ENCODE data around the gene MCF2L. TPM values are rescaled to one million over a fixed set of nuclear protein-coding genes. Genes with fewer than 3 reads are reported as not detected.
A peak's percentile ranks its signal among the peaks of the same experiment; 100 is the strongest.

Gene MCF2L
- total and polyA plus RNA-seq, 4 donors: 21.0 to 78.7 (median 35.9) TPM

DNA sequence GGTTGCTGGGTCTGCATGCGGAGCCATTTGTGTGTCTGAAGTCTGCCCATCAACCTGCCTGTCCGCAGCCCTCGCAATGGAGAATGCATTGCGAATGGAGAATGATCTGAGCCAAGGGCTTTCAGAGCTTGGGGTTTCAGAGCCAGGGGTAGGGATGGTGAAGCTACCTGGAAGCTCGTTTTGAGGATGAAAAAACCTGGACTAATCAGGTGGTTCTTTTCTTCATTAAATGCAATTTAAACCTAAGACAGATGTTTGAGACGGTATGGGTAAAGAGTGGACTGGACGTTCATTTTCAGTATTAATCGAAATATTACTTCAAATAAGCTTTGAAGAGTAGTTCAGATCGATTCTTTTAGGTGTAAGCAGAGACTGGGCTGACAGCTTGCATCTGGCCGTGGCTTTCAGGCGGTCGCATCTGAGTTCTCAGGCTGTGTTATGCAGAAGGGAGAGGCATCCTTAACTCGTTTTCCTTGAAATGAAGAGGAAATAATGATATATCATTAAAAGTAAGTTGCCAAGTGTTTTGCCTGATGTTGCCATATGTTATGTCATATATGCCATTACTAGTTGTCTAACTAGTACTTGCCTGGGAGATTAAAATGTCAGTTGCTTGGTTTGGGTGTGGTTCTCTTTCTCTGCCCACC is 801 bp downstream of the MCF2L start:
- peak overlapping the region; percentile 66 to 76 for H3K27ac ChIP-seq (ENCODE audit: low read depth in 1 of 2, low read length in 1 of 2)
- peak overlapping the region; percentile 30 for H3K4me3 ChIP-seq
- TF ChIP-seq, protein P1, sequence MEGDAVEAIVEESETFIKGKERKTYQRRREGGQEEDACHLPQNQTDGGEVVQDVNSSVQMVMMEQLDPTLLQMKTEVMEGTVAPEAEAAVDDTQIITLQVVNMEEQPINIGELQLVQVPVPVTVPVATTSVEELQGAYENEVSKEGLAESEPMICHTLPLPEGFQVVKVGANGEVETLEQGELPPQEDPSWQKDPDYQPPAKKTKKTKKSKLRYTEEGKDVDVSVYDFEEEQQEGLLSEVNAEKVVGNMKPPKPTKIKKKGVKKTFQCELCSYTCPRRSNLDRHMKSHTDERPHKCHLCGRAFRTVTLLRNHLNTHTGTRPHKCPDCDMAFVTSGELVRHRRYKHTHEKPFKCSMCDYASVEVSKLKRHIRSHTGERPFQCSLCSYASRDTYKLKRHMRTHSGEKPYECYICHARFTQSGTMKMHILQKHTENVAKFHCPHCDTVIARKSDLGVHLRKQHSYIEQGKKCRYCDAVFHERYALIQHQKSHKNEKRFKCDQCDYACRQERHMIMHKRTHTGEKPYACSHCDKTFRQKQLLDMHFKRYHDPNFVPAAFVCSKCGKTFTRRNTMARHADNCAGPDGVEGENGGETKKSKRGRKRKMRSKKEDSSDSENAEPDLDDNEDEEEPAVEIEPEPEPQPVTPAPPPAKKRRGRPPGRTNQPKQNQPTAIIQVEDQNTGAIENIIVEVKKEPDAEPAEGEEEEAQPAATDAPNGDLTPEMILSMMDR (IDR thresholded peaks at IDR 0.05; ENCODE audit: control extremely low read depth, extremely low read depth): no peak
- peaks cover 0 to 9% (median 4%) of the 10 kb centered on the region in 3 donors for H3K27me3 ChIP-seq (ENCODE audit: control insufficient read depth in 3 of 3, insufficient read depth in 3 of 3, low read length in 2 of 3)
- H3K4me1 ChIP-seq (ENCODE audit: control insufficient read depth in 5 of 5, insufficient read depth in 5 of 5, low read length in 5 of 5): peaks cover 0 to 13% (median 0%) of the 10 kb centered on the region in 5 donors
- DNase-seq (no peak), ATAC-seq (ENCODE audit: insufficient read depth, low FRiP score) (no peak)
- peak overlapping the region in 1 of 2 donors; percentile 53 for H3K9ac ChIP-seq (ENCODE audit: insufficient read depth in 1 of 2, low read length in 2 of 2)
- peaks cover 0 to 2% (median 0%) of the 10 kb centered on the region in 4 donors for H3K9me3 ChIP-seq (ENCODE audit: control insufficient read depth in 4 of 4, insufficient read depth in 3 of 4, low read length in 3 of 4)
- no peaks in the 10 kb centered on the region for H3K36me3 ChIP-seq (ENCODE audit: control insufficient read depth in 4 of 4, insufficient read depth in 4 of 4, low read length in 4 of 4)
- 48 to 53% methylated on average over 13 of the region's 13 CpGs for WGBS, 2 donors

DNA sequence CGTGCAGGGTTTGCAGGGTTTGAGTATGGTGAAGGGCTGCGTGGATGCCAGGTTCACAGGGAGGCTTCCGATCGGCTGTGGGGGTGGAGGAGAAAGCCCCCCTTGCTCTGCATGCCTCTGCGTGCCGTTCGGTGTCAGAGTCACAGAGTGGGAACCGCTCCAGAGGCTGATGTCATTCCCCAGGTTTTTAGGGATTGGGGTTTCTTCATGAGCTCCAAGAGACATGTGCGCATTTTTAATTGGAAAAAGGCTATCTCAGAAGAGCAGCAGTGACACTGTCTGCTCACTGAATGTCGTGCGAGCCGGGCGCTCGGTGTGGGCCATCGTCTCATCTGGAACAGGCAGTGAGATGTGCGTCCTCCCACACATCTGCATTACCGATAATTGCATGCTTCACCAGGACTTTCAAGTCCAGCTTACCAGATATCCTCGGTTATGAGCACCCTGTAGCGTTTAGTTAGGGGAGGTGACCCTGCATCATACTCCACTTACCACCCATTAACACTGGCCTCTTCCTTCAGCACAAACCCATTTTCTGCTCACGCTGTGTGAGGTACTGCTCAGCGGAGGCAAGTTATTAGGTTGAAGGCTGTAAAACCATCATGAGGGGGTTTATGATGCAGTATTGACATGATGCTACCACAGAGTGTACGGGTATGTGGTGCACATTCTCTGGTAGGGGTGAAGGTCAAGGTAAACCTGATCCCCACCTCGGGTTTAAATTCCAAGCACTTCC is 1.7 kb downstream of the MCF2L start:
- WGBS, 2 donors: 90 to 94% methylated on average over 23 of the region's 23 CpGs
- Histone ChIP-seq H3K4me3 (no peak overlapping the region), H3K4me1 (ENCODE audit: control insufficient read depth in 5 of 5, insufficient read depth in 5 of 5, low read length in 5 of 5) (peaks cover 0 to 13% (median 0%) of the 10 kb centered on the region in 5 donors), H3K36me3 (ENCODE audit: control insufficient read depth in 4 of 4, insufficient read depth in 4 of 4, low read length in 4 of 4) (no peaks in the 10 kb centered on the region), H3K9me3 (ENCODE audit: control insufficient read depth in 4 of 4, insufficient read depth in 3 of 4, low read length in 3 of 4) (peaks cover 0 to 2% (median 0%) of the 10 kb centered on the region in 4 donors), H3K9ac (ENCODE audit: insufficient read depth in 1 of 2, low read length in 2 of 2) (no peak overlapping the region), H3K27me3 (ENCODE audit: control insufficient read depth in 3 of 3, insufficient read depth in 3 of 3, low read length in 2 of 3) (peaks cover 0 to 9% (median 4%) of the 10 kb centered on the region in 3 donors), H3K27ac (ENCODE audit: low read depth in 1 of 2, low read length in 1 of 2) (no peak overlapping the region)
- ATAC-seq (ENCODE audit: insufficient read depth, low FRiP score) (no peak), DNase-seq (no peak)
- TF ChIP-seq, protein P1 (IDR thresholded peaks at IDR 0.05; ENCODE audit: control extremely low read depth, extremely low read depth): no peak

DNA sequence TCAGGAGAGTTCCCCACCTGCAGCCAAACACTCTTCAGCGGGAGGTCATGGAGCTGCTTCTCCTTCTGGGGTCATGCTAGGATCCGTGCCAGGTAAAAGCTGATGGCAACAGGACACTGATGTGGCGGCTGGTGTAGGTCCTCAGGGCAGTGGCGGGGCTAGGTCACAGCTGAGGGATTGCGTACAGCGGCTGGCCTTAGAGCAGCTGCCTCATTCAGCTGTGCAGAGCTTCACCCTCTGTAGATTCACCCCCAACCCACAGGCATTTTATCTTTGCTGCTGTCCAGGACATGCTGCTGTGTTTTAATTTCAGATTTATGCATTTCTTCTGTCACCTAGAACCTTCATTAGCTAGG is 2.3 kb downstream of the MCF2L start:
- H3K27me3 ChIP-seq (ENCODE audit: control insufficient read depth in 3 of 3, insufficient read depth in 3 of 3, low read length in 2 of 3): peaks cover 0 to 9% (median 4%) of the 10 kb centered on the region in 3 donors
- DNase-seq (no peak), ATAC-seq (ENCODE audit: insufficient read depth, low FRiP score) (no peak)
- 96% methylated on average over 6 of the region's 6 CpGs for WGBS, 2 donors
- no peaks in the 10 kb centered on the region for H3K36me3 ChIP-seq (ENCODE audit: control insufficient read depth in 4 of 4, insufficient read depth in 4 of 4, low read length in 4 of 4)
- peaks cover 0 to 13% (median 0%) of the 10 kb centered on the region in 5 donors for H3K4me1 ChIP-seq (ENCODE audit: control insufficient read depth in 5 of 5, insufficient read depth in 5 of 5, low read length in 5 of 5)
- no peak overlapping the region for H3K9ac ChIP-seq (ENCODE audit: insufficient read depth in 1 of 2, low read length in 2 of 2)
- H3K27ac ChIP-seq (ENCODE audit: low read depth in 1 of 2, low read length in 1 of 2): no peak overlapping the region
- TF ChIP-seq, protein P1 (IDR thresholded peaks at IDR 0.05; ENCODE audit: control extremely low read depth, extremely low read depth): no peak
- H3K9me3 ChIP-seq (ENCODE audit: control insufficient read depth in 4 of 4, insufficient read depth in 3 of 4, low read length in 3 of 4): peaks cover 0 to 2% (median 0%) of the 10 kb centered on the region in 4 donors
- H3K4me3 ChIP-seq: no peak overlapping the region

Measured in lung (tissue), 12 donors.